ENCODE measurements around the gene DTNB.
"Not testable (repeated sequence)": the region's sequence is repeated elsewhere in the genome, so short reads cannot be mapped to it uniquely, and the experiment has no call there.

Gene DTNB

DNA sequence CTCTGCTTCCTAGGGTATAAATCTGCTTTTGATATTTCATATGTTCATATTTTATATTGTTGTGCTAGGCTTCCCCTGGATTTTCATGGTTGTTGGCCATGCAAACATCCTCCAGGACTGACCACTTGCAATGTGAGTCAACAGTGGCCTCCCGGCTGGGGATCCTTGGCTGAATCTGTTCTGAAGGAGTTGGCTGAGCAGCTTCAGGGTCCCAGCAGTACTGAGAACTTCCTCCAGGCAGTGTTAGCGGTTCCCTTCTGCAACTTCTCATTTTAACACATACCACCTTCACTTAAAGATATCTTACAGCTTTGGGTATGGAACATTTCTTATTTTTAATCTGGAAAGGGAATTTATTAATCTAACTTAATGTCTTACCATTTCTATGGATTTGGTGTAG is 122.1 kb downstream of the DTNB start:
- TF ChIP-seq, protein P1, sequence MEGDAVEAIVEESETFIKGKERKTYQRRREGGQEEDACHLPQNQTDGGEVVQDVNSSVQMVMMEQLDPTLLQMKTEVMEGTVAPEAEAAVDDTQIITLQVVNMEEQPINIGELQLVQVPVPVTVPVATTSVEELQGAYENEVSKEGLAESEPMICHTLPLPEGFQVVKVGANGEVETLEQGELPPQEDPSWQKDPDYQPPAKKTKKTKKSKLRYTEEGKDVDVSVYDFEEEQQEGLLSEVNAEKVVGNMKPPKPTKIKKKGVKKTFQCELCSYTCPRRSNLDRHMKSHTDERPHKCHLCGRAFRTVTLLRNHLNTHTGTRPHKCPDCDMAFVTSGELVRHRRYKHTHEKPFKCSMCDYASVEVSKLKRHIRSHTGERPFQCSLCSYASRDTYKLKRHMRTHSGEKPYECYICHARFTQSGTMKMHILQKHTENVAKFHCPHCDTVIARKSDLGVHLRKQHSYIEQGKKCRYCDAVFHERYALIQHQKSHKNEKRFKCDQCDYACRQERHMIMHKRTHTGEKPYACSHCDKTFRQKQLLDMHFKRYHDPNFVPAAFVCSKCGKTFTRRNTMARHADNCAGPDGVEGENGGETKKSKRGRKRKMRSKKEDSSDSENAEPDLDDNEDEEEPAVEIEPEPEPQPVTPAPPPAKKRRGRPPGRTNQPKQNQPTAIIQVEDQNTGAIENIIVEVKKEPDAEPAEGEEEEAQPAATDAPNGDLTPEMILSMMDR (IDR thresholded peaks at IDR 0.05; ENCODE audit: control insufficient read depth, insufficient read depth, low read depth, low read length, missing control alignments): no peak
- DNase-seq (ENCODE audit: low read depth): no peak
- no peak overlapping the region for H3K4me3 ChIP-seq (ENCODE audit: control insufficient read depth, low read depth, low read length)

DNA sequence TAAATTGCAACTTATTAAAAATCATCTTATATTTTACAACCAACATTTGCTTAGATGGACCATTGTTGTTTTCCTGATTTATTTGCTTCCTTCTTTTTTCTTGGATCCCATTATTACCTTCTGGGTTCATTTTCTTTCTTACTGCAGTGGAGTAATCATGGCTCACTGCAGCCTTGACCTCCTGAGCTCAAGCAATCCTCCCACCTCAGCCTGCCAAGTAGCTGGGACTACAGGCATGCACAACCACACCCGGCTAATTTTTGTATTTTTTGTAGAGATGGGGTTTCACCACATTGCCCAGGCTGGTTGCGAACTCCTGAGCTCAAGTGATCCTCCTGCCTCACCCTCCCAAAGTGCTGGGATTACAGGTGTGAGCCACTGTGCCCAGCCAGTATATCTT is 123.8 kb downstream of the DTNB start:
- not testable (repeated sequence) for DNase-seq (ENCODE audit: low read depth); H3K4me3 ChIP-seq (ENCODE audit: control insufficient read depth, low read depth, low read length)

- DNase-seq (ENCODE audit: low read depth): no peak
- TF ChIP-seq, protein P1 (IDR thresholded peaks at IDR 0.05; ENCODE audit: control insufficient read depth, insufficient read depth, low read depth, low read length, missing control alignments): no peak
- no peak overlapping the region for H3K4me3 ChIP-seq (ENCODE audit: control insufficient read depth, low read depth, low read length)
Observed at GRCh38 chr2:25548601-25549000, 124.8 kb downstream of the DTNB start.

DNA sequence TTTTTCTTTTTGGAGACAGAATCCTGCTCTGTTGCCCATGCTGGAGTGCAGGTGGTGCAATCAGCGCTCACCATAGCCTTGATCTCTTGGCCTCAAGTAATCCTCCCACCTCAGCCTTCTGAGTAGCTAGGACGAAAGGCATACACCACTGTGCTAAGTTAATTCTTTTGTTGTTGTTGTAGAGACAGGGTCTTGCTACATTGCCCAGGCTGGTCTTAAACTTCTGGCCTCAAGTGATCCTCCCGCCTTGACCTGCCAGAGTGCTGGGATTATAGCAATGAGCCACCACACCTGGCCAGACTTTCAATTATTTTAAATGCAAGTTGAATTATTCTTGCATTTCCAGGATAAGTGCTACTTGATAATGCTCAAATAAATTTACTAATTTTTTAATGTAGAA is 126.5 kb downstream of the DTNB start:
- TF ChIP-seq, protein P1 (IDR thresholded peaks at IDR 0.05; ENCODE audit: control insufficient read depth, insufficient read depth, low read depth, low read length, missing control alignments): no peak
- no peak overlapping the region for H3K4me3 ChIP-seq (ENCODE audit: control insufficient read depth, low read depth, low read length)
- no peak for DNase-seq (ENCODE audit: low read depth)

DNA sequence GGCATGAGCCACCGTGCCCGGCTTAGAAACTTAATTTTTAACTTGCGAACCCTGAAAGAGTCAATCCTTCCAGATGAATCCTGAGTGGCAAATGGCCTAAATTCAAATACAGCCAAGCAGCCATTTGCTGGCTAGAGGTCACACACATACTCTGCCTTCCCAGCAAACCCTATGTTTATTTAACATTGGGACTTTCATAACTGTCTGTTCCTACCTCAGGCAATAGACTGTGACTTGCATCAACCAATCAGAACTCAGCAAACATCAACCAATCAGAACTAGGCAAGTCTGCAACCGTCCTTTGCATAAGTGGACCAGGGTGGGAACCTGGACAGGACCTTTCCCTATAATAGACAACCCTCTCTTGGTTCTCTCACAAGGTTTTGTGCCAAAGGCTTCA is 127.5 kb downstream of the DTNB start:
- DNase-seq (ENCODE audit: low read depth): no peak
- TF ChIP-seq, protein P1 (IDR thresholded peaks at IDR 0.05; ENCODE audit: control insufficient read depth, insufficient read depth, low read depth, low read length, missing control alignments): no peak
- H3K4me3 ChIP-seq (ENCODE audit: control insufficient read depth, low read depth, low read length): no peak overlapping the region

DNA sequence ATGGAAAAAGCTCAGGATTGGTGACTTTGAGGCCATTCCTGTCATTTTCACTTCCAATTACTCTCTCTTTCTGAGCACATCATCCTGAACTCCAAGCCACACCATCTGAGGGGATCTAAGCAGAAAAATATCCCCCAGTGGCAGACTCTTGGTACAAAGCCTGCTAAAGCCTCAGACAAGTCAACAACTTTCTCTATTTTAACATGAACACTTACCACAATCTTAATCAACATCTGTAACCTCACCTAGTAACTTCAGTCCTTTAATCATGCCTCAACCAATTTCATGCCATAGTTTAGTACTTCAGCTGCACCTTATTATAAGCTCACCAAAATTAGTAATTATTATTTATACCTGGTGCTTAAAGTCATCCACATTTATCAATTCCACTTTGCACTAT is 128.9 kb downstream of the DTNB start:
- no peak for DNase-seq (ENCODE audit: low read depth)
- TF ChIP-seq, protein P1 (IDR thresholded peaks at IDR 0.05; ENCODE audit: control insufficient read depth, insufficient read depth, low read depth, low read length, missing control alignments): no peak
- no peak overlapping the region for H3K4me3 ChIP-seq (ENCODE audit: control insufficient read depth, low read depth, low read length)

DNA sequence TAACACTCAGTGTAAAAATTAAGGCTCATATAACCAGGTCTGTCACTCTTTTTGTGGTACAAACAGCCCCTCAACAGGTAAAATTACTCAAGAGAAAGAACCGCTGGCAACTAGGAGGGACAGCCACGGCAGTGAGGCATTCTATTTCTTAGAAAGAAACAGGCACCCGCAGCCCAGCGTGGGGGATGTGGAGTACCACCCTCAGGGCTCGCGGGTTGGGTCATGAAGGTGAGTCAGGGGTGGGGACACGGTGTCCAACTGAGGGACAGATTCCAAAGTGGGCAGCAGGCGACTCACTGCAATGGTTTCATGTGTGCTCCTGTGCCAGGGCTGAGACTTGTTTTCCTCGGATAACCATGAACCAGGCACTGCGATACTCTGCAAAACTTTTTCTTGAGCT is 129.4 kb downstream of the DTNB start:
- DNase-seq (ENCODE audit: low read depth): no peak
- TF ChIP-seq, protein P1 (IDR thresholded peaks at IDR 0.05; ENCODE audit: control insufficient read depth, insufficient read depth, low read depth, low read length, missing control alignments): no peak
- H3K4me3 ChIP-seq (ENCODE audit: control insufficient read depth, low read depth, low read length): no peak overlapping the region
